Stimulated activated effector memory CD8-positive, alpha-beta T cell treated with anti-CD3 and anti-CD28 coated beads, Interleukin-12 subunit alpha, Interleukin-12 subunit beta, amount 100 ng/mL, for 72 hours (primary cell): ENCODE measurements around the gene CTXN2.

Experiments
- ATAC-seq: fragments of 150-1000 bp; cut with Tn5 transposase; 2 replicates; pipeline ENCODE4 v1.10.0; 2021
- DNase-seq, 2 donors: peaks; one replicate each; pipeline ENCODE4 v3.0.0; 2021 to 2022; ENCODE audit warnings: low spot score in 2 of 2
- H3K27ac Mint-ChIP-seq: one replicate; pipeline ENCODE4 v1.8.0; 2022; ENCODE audit warnings: mild to moderate bottlenecking, mixed read lengths
- H3K36me3 Mint-ChIP-seq: one replicate; pipeline ENCODE4 v1.8.0; 2022; ENCODE audit warnings: mild to moderate bottlenecking, mixed read lengths
- H3K4me1 Mint-ChIP-seq: one replicate; pipeline ENCODE4 v1.8.0; 2022; ENCODE audit warnings: mixed read lengths
- H3K4me3 Mint-ChIP-seq: one replicate; pipeline ENCODE4 v1.8.0; 2022; ENCODE audit warnings: mild to moderate bottlenecking, mixed read lengths
- H3K9me3 Mint-ChIP-seq: one replicate; pipeline ENCODE4 v1.8.0; 2022; ENCODE audit warnings: mixed read lengths

The CTXN2 gene

DNA sequence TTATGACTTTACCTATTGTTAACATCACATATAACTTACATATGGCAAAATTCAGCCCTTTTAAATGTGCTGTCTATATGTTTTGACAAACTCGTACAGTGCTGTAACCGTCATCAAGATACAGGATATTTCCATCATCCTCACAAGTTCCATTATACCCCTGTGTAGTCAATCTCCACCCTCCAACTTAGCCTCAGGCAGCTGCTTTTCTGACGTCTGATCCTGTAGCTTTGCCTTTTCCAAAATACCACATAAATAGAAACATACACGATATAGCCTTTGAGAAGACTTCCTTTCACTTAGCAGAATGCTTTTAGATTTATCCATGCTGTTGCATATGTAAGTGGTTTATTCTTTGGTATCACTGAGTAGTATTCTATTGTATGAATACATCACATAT is 61.7 kb downstream of the CTXN2 start:
- no peaks in the 10 kb centered on the region for H3K4me1 Mint-ChIP-seq
- DNase-seq, result no peak

More for the DNA sequence above, 61.7 kb downstream of the CTXN2 start:
- Mint-ChIP-seq H3K4me3 (no peak overlapping the region), H3K36me3 (no peaks in the 10 kb centered on the region), H3K27ac (no peak overlapping the region), H3K9me3 (no peaks in the 10 kb centered on the region)
- no peak for ATAC-seq
